Ishikawa (cell line): Measurements from ENCODE around the gene PRKCH.

Experiments used
- CEBPB ChIP-seq: IDR thresholded peaks from 2 replicates; pipeline ENCODE4 v1.6.1; 2012
- CREB1 ChIP-seq: IDR thresholded peaks from 2 replicates; pipeline ENCODE4 v1.6.1; 2012; ENCODE audit warnings: low read depth
- EGR1 ChIP-seq: IDR thresholded peaks from 2 replicates; pipeline ENCODE4 v1.6.1; 2012
- EP300 ChIP-seq: IDR thresholded peaks from 2 replicates; pipeline ENCODE4 v1.6.1; 2012; ENCODE audit warnings: borderline replicate concordance
- FOXM1 ChIP-seq: IDR thresholded peaks from 2 replicates; pipeline ENCODE4 v1.6.1; 2012; ENCODE audit warnings: low read depth, borderline replicate concordance
- MAX ChIP-seq: IDR thresholded peaks from 2 replicates; pipeline ENCODE4 v1.6.1; 2012
- NFIC ChIP-seq: IDR thresholded peaks from 2 replicates; pipeline ENCODE4 v1.6.1; 2012
- RAD21 ChIP-seq: IDR thresholded peaks from 2 replicates; pipeline ENCODE4 v1.6.1; 2012; ENCODE audit warnings: low read depth
- REST ChIP-seq: IDR thresholded peaks from 2 replicates; pipeline ENCODE4 v1.6.1; 2012; ENCODE audit warnings: low read depth, mild to moderate bottlenecking
- TAF1 ChIP-seq: IDR thresholded peaks from 2 replicates; pipeline ENCODE4 v1.6.1; 2012; ENCODE audit warnings: low read depth, mild to moderate bottlenecking
- TCF12 ChIP-seq: IDR thresholded peaks from 2 replicates; pipeline ENCODE4 v1.6.1; 2012; ENCODE audit warnings: low read depth
- TEAD4 ChIP-seq: IDR thresholded peaks from 2 replicates; pipeline ENCODE4 v1.6.1; 2012
- USF1 ChIP-seq: IDR thresholded peaks from 2 replicates; pipeline ENCODE4 v1.6.1; 2012
- YY1 ChIP-seq: IDR thresholded peaks from 2 replicates; pipeline ENCODE4 v1.6.1; 2012; ENCODE audit warnings: low read depth
- ZBTB7A ChIP-seq: IDR thresholded peaks from 2 replicates; pipeline ENCODE4 v1.6.1; 2012; ENCODE audit warnings: low read depth

Gene PRKCH

GRCh38 chr14:61501714-61502458, 180.5 kb downstream of the PRKCH start:
- no peak for TF ChIP-seq TCF12
- TF ChIP-seq EP300, result no peak
- TF ChIP-seq RAD21, result no peak
- no peak for TF ChIP-seq FOXM1
- no peak for TF ChIP-seq MAX
- no peak for TF ChIP-seq CEBPB
- TF ChIP-seq TEAD4, result no peak
- no peak for TF ChIP-seq USF1
- TF ChIP-seq EGR1, result no peak
- no peak for TF ChIP-seq ZBTB7A
- TF ChIP-seq YY1, result no peak
- no peak for TF ChIP-seq TAF1
- TF ChIP-seq NFIC, result no peak
- no peak for TF ChIP-seq REST

- TF ChIP-seq USF1 (no peak), EP300 (no peak), CEBPB (no peak), RAD21 (no peak), REST (no peak), EGR1 (no peak), CREB1 (no peak), TCF12 (no peak), YY1 (no peak), MAX (no peak), NFIC (no peak), TEAD4 (no peak), TAF1 (no peak), FOXM1 (no peak), ZBTB7A (no peak)
These were observed 181.2 kb downstream of the PRKCH start for GRCh38 chr14:61502459-61503093.

GRCh38 chr14:61503167-61503801, 181.9 kb downstream of the PRKCH start:
- no peak for TF ChIP-seq TAF1
- TF ChIP-seq REST, result no peak
- TF ChIP-seq USF1, result no peak
- no peak for TF ChIP-seq FOXM1
- no peak for TF ChIP-seq TCF12
- TF ChIP-seq EGR1, result no peak
- no peak for TF ChIP-seq CREB1
- TF ChIP-seq CEBPB, result no peak
- TF ChIP-seq MAX, result no peak
- no peak for TF ChIP-seq NFIC
- TF ChIP-seq RAD21, result no peak
- TF ChIP-seq YY1, result no peak
- TF ChIP-seq TEAD4, result no peak
- TF ChIP-seq ZBTB7A, result no peak
- TF ChIP-seq EP300, result no peak
